NB4 (cell line): ENCODE measurements around the gene SRPRB.

ENCODE experiments used
- MYC ChIP-seq: IDR thresholded peaks from 2 replicates; pipeline ENCODE4 v1.6.1; 2011; ENCODE audit warnings: low read depth, low read length
- POLR2A ChIP-seq: IDR thresholded peaks from 2 replicates; pipeline ENCODE4 v1.6.1; 2011; ENCODE audit warnings: mild to moderate bottlenecking; ENCODE audit not compliant: insufficient read length; ENCODE audit errors: extremely low read depth
- TF ChIP-seq, protein P1 (sequence below): IDR thresholded peaks from one replicate; pipeline ENCODE4 v1.5.1; 2012; ENCODE audit warnings: low read depth, low read length
- TF ChIP-seq, protein P2 (sequence below): IDR thresholded peaks from 2 replicates; pipeline ENCODE4 v1.6.1; 2011; ENCODE audit warnings: low read depth, low read length

DNA sequence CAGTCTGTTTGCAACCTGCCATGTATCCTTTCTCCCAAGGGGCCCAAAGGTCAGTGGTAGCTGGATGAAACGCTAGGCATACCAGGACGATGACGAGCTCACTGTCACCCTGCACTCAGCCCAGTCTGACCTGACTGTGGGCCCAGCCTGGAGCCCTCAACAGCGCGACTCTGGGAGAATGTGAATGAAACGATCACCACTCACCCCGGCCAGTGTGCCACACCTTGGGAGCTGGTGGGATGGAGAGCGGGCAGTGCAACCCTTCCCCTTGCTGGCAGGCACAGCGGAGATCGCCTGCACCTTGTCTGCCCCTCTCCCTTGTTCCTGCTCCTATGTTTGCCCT, 27.2 kb downstream of the SRPRB start:
- TF ChIP-seq, protein P1, sequence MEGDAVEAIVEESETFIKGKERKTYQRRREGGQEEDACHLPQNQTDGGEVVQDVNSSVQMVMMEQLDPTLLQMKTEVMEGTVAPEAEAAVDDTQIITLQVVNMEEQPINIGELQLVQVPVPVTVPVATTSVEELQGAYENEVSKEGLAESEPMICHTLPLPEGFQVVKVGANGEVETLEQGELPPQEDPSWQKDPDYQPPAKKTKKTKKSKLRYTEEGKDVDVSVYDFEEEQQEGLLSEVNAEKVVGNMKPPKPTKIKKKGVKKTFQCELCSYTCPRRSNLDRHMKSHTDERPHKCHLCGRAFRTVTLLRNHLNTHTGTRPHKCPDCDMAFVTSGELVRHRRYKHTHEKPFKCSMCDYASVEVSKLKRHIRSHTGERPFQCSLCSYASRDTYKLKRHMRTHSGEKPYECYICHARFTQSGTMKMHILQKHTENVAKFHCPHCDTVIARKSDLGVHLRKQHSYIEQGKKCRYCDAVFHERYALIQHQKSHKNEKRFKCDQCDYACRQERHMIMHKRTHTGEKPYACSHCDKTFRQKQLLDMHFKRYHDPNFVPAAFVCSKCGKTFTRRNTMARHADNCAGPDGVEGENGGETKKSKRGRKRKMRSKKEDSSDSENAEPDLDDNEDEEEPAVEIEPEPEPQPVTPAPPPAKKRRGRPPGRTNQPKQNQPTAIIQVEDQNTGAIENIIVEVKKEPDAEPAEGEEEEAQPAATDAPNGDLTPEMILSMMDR, result no peak
- TF ChIP-seq MYC, result no peak
- no peak for TF ChIP-seq POLR2A
- TF ChIP-seq, protein P2, sequence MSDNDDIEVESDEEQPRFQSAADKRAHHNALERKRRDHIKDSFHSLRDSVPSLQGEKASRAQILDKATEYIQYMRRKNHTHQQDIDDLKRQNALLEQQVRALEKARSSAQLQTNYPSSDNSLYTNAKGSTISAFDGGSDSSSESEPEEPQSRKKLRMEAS, result no peak
